ENCODE data around the gene ZBTB12.

Gene ZBTB12

DNA sequence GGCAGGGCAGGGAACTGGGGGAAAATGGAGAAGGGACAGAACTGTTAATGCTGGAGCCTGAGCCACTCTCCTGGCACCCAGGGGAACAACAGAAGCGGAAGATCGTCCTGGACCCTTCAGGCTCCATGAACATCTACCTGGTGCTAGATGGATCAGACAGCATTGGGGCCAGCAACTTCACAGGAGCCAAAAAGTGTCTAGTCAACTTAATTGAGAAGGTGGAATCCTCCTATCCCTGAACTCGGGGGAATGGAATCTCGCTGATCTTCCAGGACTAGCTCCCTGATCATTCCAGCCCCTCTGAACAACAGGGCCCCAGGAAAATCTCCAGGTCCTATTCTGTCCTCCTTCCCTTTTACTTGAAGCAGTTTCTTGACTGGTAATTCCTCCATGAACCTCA is 46.0 kb upstream of the ZBTB12 start:
- no peak overlapping the region for H3K4me3 ChIP-seq (IDR thresholded peaks at IDR 0.05; ENCODE audit: insufficient read depth, low read depth, low read length)
- H3K4me2 ChIP-seq, result no peak overlapping the region
- no peak overlapping the region for H2AFZ ChIP-seq (ENCODE audit: low read depth)
- no peaks in the 10 kb centered on the region for H3K36me3 ChIP-seq (ENCODE audit: insufficient read depth)
- no peaks in the 10 kb centered on the region for H3K79me2 ChIP-seq (ENCODE audit: insufficient read depth, low read depth)
- no peaks in the 10 kb centered on the region for H3K4me1 ChIP-seq (ENCODE audit: low read depth, poor library complexity, severe bottlenecking)
- TF ChIP-seq, protein P1, sequence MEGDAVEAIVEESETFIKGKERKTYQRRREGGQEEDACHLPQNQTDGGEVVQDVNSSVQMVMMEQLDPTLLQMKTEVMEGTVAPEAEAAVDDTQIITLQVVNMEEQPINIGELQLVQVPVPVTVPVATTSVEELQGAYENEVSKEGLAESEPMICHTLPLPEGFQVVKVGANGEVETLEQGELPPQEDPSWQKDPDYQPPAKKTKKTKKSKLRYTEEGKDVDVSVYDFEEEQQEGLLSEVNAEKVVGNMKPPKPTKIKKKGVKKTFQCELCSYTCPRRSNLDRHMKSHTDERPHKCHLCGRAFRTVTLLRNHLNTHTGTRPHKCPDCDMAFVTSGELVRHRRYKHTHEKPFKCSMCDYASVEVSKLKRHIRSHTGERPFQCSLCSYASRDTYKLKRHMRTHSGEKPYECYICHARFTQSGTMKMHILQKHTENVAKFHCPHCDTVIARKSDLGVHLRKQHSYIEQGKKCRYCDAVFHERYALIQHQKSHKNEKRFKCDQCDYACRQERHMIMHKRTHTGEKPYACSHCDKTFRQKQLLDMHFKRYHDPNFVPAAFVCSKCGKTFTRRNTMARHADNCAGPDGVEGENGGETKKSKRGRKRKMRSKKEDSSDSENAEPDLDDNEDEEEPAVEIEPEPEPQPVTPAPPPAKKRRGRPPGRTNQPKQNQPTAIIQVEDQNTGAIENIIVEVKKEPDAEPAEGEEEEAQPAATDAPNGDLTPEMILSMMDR (conservative IDR thresholded peaks at IDR 0.05; ENCODE audit: low read depth, low read length), result no peak
- no peak overlapping the region for H3K27ac ChIP-seq
- H3K9ac ChIP-seq, result no peak overlapping the region
- H3K27me3 ChIP-seq (ENCODE audit: insufficient read depth, low read depth), result peaks cover 15% of the 10 kb centered on the region; the same call in 1 of the 2 replicates
- no peaks in the 10 kb centered on the region for H4K20me1 ChIP-seq (ENCODE audit: insufficient read depth)

DNA sequence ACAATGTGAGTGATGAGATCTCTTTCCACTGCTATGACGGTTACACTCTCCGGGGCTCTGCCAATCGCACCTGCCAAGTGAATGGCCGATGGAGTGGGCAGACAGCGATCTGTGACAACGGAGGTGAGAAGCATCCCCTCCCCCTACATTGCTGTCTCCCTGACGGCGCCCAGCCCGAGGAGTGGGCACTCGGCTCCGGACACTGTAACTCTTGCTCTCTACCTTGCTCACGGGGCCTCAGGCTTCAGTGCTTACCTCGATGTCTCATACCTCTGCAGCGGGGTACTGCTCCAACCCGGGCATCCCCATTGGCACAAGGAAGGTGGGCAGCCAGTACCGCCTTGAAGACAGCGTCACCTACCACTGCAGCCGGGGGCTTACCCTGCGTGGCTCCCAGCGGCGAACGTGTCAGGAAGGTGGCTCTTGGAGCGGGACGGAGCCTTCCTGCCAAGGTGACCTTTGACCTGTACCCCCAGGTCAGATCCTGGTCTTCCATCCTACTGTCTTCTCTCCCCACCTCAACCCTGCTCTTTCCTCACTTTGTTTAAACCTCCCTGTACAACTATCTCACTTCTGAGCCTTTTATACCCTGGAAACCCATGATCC is 45.3 kb upstream of the ZBTB12 start:
- no peak overlapping the region for H3K4me2 ChIP-seq
- no peak overlapping the region for H3K27ac ChIP-seq
- peaks cover 22% of the 10 kb centered on the region for H3K27me3 ChIP-seq (ENCODE audit: insufficient read depth, low read depth)
- no peaks in the 10 kb centered on the region for H3K79me2 ChIP-seq (ENCODE audit: insufficient read depth, low read depth)
- H3K36me3 ChIP-seq (ENCODE audit: insufficient read depth), result no peaks in the 10 kb centered on the region
- H3K9ac ChIP-seq, result no peak overlapping the region
- H4K20me1 ChIP-seq (ENCODE audit: insufficient read depth), result no peaks in the 10 kb centered on the region
- H3K4me3 ChIP-seq (IDR thresholded peaks at IDR 0.05; ENCODE audit: insufficient read depth, low read depth, low read length), result no peak overlapping the region
- TF ChIP-seq, protein P1 (conservative IDR thresholded peaks at IDR 0.05; ENCODE audit: low read depth, low read length), result no peak
- H2AFZ ChIP-seq (ENCODE audit: low read depth), result no peak overlapping the region
- no peaks in the 10 kb centered on the region for H3K4me1 ChIP-seq (ENCODE audit: low read depth, poor library complexity, severe bottlenecking)

DNA sequence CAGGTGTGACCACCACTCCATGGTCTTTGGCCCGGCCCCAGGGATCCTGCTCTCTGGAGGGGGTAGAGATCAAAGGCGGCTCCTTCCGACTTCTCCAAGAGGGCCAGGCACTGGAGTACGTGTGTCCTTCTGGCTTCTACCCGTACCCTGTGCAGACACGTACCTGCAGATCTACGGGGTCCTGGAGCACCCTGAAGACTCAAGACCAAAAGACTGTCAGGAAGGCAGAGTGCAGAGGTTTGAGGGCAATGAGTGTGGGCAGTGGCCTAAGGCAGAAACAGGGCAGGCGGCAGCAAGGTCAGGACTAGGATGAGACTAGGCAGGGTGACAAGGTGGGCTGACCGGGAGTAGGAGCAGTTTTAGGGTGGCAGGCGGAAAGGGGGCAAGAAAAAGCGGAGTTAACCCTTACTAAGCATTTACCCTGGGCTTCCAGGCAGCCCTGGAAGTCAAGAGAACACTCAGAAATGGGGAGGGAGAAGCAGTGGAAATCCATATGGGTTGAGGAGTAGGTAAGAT is 44.5 kb upstream of the ZBTB12 start:
- Histone ChIP-seq H4K20me1 (ENCODE audit: insufficient read depth) (no peaks in the 10 kb centered on the region), H3K27me3 (ENCODE audit: insufficient read depth, low read depth) (peaks cover 23% of the 10 kb centered on the region), H3K27ac (no peak overlapping the region), H3K4me2 (no peak overlapping the region), H3K36me3 (ENCODE audit: insufficient read depth) (no peaks in the 10 kb centered on the region), H3K4me1 (ENCODE audit: low read depth, poor library complexity, severe bottlenecking) (no peaks in the 10 kb centered on the region), H3K4me3 (IDR thresholded peaks at IDR 0.05; ENCODE audit: insufficient read depth, low read depth, low read length) (no peak overlapping the region), H3K79me2 (ENCODE audit: insufficient read depth, low read depth) (no peaks in the 10 kb centered on the region), H3K9ac (no peak overlapping the region), H2AFZ (ENCODE audit: low read depth) (no peak overlapping the region)
- TF ChIP-seq, protein P1 (conservative IDR thresholded peaks at IDR 0.05; ENCODE audit: low read depth, low read length), result no peak

DNA sequence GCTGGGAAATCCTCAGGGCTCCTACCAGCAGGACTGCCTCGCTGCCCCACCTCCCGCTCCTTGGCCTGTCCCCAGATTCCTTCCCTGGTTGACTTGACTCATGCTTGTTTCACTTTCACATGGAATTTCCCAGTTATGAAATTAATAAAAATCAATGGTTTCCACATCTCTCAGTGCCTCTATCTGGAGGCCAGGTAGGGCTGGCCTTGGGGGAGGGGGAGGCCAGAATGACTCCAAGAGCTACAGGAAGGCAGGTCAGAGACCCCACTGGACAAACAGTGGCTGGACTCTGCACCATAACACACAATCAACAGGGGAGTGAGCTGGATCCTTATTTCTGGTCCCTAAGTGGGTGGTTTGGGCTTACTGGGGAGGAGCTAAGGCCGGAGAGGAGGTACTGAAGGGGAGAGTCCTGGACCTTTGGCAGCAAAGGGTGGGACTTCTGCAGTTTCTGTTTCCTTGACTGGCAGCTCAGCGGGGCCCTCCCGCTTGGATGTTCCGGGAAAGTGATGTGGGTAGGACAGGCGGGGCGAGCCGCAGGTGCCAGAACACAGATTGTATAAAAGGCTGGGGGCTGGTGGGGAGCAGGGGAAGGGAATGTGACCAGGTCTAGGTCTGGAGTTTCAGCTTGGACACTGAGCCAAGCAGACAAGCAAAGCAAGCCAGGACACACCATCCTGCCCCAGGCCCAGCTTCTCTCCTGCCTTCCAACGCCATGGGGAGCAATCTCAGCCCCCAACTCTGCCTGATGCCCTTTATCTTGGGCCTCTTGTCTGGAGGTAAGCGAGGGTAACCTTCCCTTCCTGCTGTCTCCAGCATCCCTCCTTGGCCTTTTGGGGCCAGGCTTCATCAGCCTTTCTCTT is 43.9 kb upstream of the ZBTB12 start, which contains the start of gene CFB:
Gene CFB, plus strand, starts transcription at position 589 of the 863 bp plus-strand sequence. Its CDS starts 127 bp downstream, at position 716.
- H3K27me3 ChIP-seq (ENCODE audit: insufficient read depth, low read depth), result peaks cover 26% of the 10 kb centered on the region
- no peaks in the 10 kb centered on the region for H3K79me2 ChIP-seq (ENCODE audit: insufficient read depth, low read depth)
- no peak within 1 kb of the TSS for H2AFZ ChIP-seq (ENCODE audit: low read depth)
- H3K4me1 ChIP-seq (ENCODE audit: low read depth, poor library complexity, severe bottlenecking), result no peaks in the 10 kb centered on the region
- H3K36me3 ChIP-seq (ENCODE audit: insufficient read depth), result no peaks in the 10 kb centered on the region
- H3K4me2 ChIP-seq, result no peak within 1 kb of the TSS
- no peak within 1 kb of the TSS for H3K27ac ChIP-seq
- TF ChIP-seq, protein P1 (conservative IDR thresholded peaks at IDR 0.05; ENCODE audit: low read depth, low read length), result no peak
- no peak within 1 kb of the TSS for H3K9ac ChIP-seq
- H3K4me3 ChIP-seq (IDR thresholded peaks at IDR 0.05; ENCODE audit: insufficient read depth, low read depth, low read length), result no peak within 1 kb of the TSS
- no peaks in the 10 kb centered on the region for H4K20me1 ChIP-seq (ENCODE audit: insufficient read depth)

All from KMS-11 (cell line).